H1 (cell line): ENCODE data around the gene SRPRA. TPM values are rescaled to one million over a fixed set of nuclear protein-coding genes. Genes with fewer than 3 reads are reported as not detected.

ENCODE experiments used
- CTCF ChIA-PET: fragments of 300-600 bp; sonication (Branson Sonifier 250); formaldehyde crosslinking; loops from one replicate; lab custom pipeline; 2021; ENCODE audit not compliant: partially characterized antibody; lab: Charles Lee
- POLR2A ChIA-PET: fragments of 300-600 bp; sonication (Branson Sonifier 250); formaldehyde crosslinking; loops from one replicate; lab custom pipeline; 2021; ENCODE audit warnings: inconsistent platforms; ENCODE audit not compliant: partially characterized antibody; lab: Charles Lee
- DNase-seq, 2 experiments: peaks; one replicate each; pipeline versions ENCODE4 v3.0.0 to v3.0.0-alpha.2; 2010 to 2022; ENCODE audit warnings: low spot score in 2 of 2, low read depth in 1 of 2, mixed read lengths in 1 of 2
- FAIRE-seq: peaks from 2 replicates; lab custom pipeline; 2011; peaks lifted over from hg19 to GRCh38; lab: Jason Lieb, UNC
- H2AFZ ChIP-seq: 2 replicates; pipeline ENCODE4 v1.8.1; 2012; ENCODE audit warnings: low read length, inconsistent platforms
- H2AK5ac ChIP-seq: 2 replicates; pipeline ENCODE4 v1.6.1; 2013; ENCODE audit warnings: low read depth, low read length
- H2BK120ac ChIP-seq: replicated peaks from 2 replicates; pipeline ENCODE3; 2013; ENCODE audit warnings: low read depth, low read length, inconsistent platforms
- H2BK12ac ChIP-seq: 2 replicates; pipeline ENCODE4 v1.6.1; 2013; ENCODE audit warnings: low read depth, low read length
- H2BK15ac ChIP-seq: 2 replicates; pipeline ENCODE4 v1.6.1; 2013; ENCODE audit warnings: low read length
- H2BK20ac ChIP-seq: 2 replicates; pipeline ENCODE4 v1.6.1; 2013; ENCODE audit warnings: low read length
- H2BK5ac ChIP-seq: 2 replicates; pipeline ENCODE4 v1.6.1; 2013; ENCODE audit warnings: low read depth, low read length
- H3K14ac ChIP-seq: 2 replicates; pipeline ENCODE4 v1.6.1; 2013; ENCODE audit warnings: inconsistent platforms; ENCODE audit not compliant: insufficient read length
- H3K18ac ChIP-seq: 2 replicates; pipeline ENCODE4 v1.6.1; 2013; ENCODE audit warnings: low read length; ENCODE audit errors: extremely low read depth
- H3K23ac ChIP-seq: 2 replicates; pipeline ENCODE4 v1.6.1; 2013; ENCODE audit warnings: inconsistent platforms; ENCODE audit not compliant: insufficient read length
- H3K23me2 ChIP-seq: 2 replicates; pipeline ENCODE4 v1.6.1; 2013; ENCODE audit warnings: low read depth, low read length
- H3K27ac ChIP-seq: 2 replicates; pipeline ENCODE4 v1.6.1; 2011; ENCODE audit warnings: low read depth, low read length, inconsistent platforms
- H3K27me3 ChIP-seq, 4 experiments: replicated peaks in 1 of 4; 1 replicate in 1 of 4; 2 replicates in 3 of 4; pipeline versions ENCODE4 v1.6.1 to v1.8.1; 2011 to 2013; ENCODE audit warnings: low read length in 3 of 4, mild to moderate bottlenecking in 3 of 4, inconsistent platforms in 2 of 4, mixed read lengths in 2 of 4, moderate library complexity in 1 of 4; ENCODE audit not compliant: control insufficient read depth in 3 of 4, insufficient read depth in 3 of 4; ENCODE audit errors: extremely low read depth in 1 of 4
- H3K36me3 ChIP-seq, 4 experiments: 2 replicates each; pipeline versions ENCODE4 v1.6.1 to v1.8.1; 2011 to 2013; ENCODE audit warnings: mild to moderate bottlenecking in 4 of 4, low read length in 3 of 4, moderate library complexity in 2 of 4, control low read depth in 1 of 4, inconsistent platforms in 1 of 4; ENCODE audit not compliant: insufficient read depth in 4 of 4, control insufficient read depth in 2 of 4
- H3K4ac ChIP-seq: replicated peaks from 2 replicates; pipeline ENCODE3; 2013; ENCODE audit warnings: low read length, low read depth, mixed read lengths, inconsistent platforms; ENCODE audit not compliant: insufficient read length
- H3K4me1 ChIP-seq, 4 experiments: replicated peaks in 1 of 4; 1 replicate in 1 of 4; 2 replicates in 3 of 4; pipeline versions ENCODE4 v1.6.1 to v1.8.1; 2011 to 2013; ENCODE audit warnings: low read length in 3 of 4, inconsistent platforms in 2 of 4, mixed read lengths in 1 of 4; ENCODE audit not compliant: insufficient read depth in 4 of 4, control insufficient read depth in 3 of 4
- H3K4me2 ChIP-seq, 2 experiments: 2 replicates each; pipeline versions ENCODE4 v1.6.1 to v1.8.1; 2011 to 2013; ENCODE audit warnings: low read depth in 2 of 2, low read length in 2 of 2, control low read depth in 1 of 2, inconsistent platforms in 1 of 2, mild to moderate bottlenecking in 1 of 2; ENCODE audit not compliant: insufficient read depth in 1 of 2
- H3K4me3 ChIP-seq, 4 experiments: fragments of 200-600, 300-600 bp in 1 of 4; sonication (generic), shearing (Covaris generic), sonication (Bioruptor Twin) in 1 of 4; 2 replicates each; pipeline versions ENCODE4 v1.5.1 to v1.8.1; 2011 to 2016; ENCODE audit warnings: low read length in 4 of 4, low read depth in 3 of 4, control low read depth in 2 of 4, inconsistent platforms in 2 of 4, mild to moderate bottlenecking in 2 of 4, mixed read lengths in 1 of 4, moderate library complexity in 1 of 4; ENCODE audit not compliant: insufficient read depth in 2 of 4; ENCODE audit errors: extremely low read depth in 1 of 4
- H3K56ac ChIP-seq: replicated peaks from 2 replicates; pipeline ENCODE3; 2013; ENCODE audit warnings: low read depth, mild to moderate bottlenecking, mixed read lengths, low read length, inconsistent platforms; ENCODE audit not compliant: insufficient read length
- H3K79me1 ChIP-seq: 2 replicates; pipeline ENCODE4 v1.6.1; 2013; ENCODE audit warnings: low read depth, low read length, control low read depth
- H3K79me2 ChIP-seq, 2 experiments: 2 replicates each; pipeline versions ENCODE4 v1.6.1 to v1.8.1; 2012 to 2013; ENCODE audit warnings: low read length in 2 of 2, mild to moderate bottlenecking in 2 of 2, inconsistent platforms in 1 of 2; ENCODE audit not compliant: insufficient read depth in 2 of 2, control insufficient read depth in 1 of 2
- H3K9ac ChIP-seq, 4 experiments: replicated peaks in 1 of 4; 1 replicate in 1 of 4; 2 replicates in 3 of 4; pipeline versions ENCODE4 v1.6.1 to v1.8.1; 2011 to 2013; ENCODE audit warnings: low read depth in 3 of 4, low read length in 3 of 4, control low read depth in 2 of 4, mild to moderate bottlenecking in 2 of 4, moderate library complexity in 2 of 4, inconsistent platforms in 1 of 4; ENCODE audit errors: extremely low read depth in 1 of 4
- H3K9me3 ChIP-seq, 2 experiments: 2 replicates each; pipeline versions ENCODE4 v1.6.1 to v1.8.1; 2012 to 2013; ENCODE audit warnings: mild to moderate bottlenecking in 2 of 2, moderate library complexity in 2 of 2, control low read depth in 1 of 2, inconsistent platforms in 1 of 2, low read depth in 1 of 2, low read length in 1 of 2, mixed read lengths in 1 of 2; ENCODE audit not compliant: insufficient read depth in 2 of 2
- H4K20me1 ChIP-seq, 2 experiments: replicated peaks in 1 of 2; 2 replicates each; pipeline versions ENCODE3 to v1.8.1; 2011 to 2013; ENCODE audit warnings: inconsistent platforms in 2 of 2, low read length in 2 of 2, mild to moderate bottlenecking in 1 of 2; ENCODE audit not compliant: insufficient read depth in 2 of 2, control insufficient read depth in 1 of 2
- H4K5ac ChIP-seq: 2 replicates; pipeline ENCODE4 v1.6.1; 2013; ENCODE audit warnings: low read length, low read depth, mixed read lengths, inconsistent platforms; ENCODE audit not compliant: insufficient read length
- H4K8ac ChIP-seq: 2 replicates; pipeline ENCODE4 v1.8.0; 2013; ENCODE audit warnings: mild to moderate bottlenecking, moderate library complexity, low read length, inconsistent platforms; ENCODE audit not compliant: insufficient read depth; ENCODE audit errors: extremely low read depth
- H4K91ac ChIP-seq: replicated peaks from 2 replicates; pipeline ENCODE3; 2013; ENCODE audit warnings: low read length, mixed read lengths, inconsistent platforms; ENCODE audit not compliant: insufficient read length
- CBX5 ChIP-seq: fragments of 300-800, 300-1000 bp; sonication (generic); IDR thresholded peaks from 2 replicates; pipeline ENCODE4 v1.7.1; 2016; ENCODE audit warnings: antibody characterized with exemption, low read length, low read depth
- CEBPB ChIP-seq: IDR thresholded peaks from 2 replicates; pipeline ENCODE4 v1.6.1; 2012; ENCODE audit warnings: low read depth, low read length
- CREB1 ChIP-seq: IDR thresholded peaks from 2 replicates; pipeline ENCODE4 v1.6.1; 2012; ENCODE audit warnings: inconsistent platforms
- FOSL1 ChIP-seq: IDR thresholded peaks from 2 replicates; pipeline ENCODE4 v1.6.1; 2011; ENCODE audit warnings: mild to moderate bottlenecking, low read depth, low read length, moderate library complexity; ENCODE audit not compliant: insufficient read depth
- HDAC2 ChIP-seq, 2 experiments: fragments of 300-600 bp in 1 of 2; sonication (generic) in 1 of 2; IDR thresholded peaks; 2 replicates each; pipeline ENCODE4 v1.6.1; 2011 to 2012; ENCODE audit warnings: low read depth in 2 of 2, low read length in 2 of 2, mild to moderate bottlenecking in 2 of 2, moderate library complexity in 2 of 2, borderline replicate concordance in 1 of 2, inconsistent platforms in 1 of 2
- RBBP5 ChIP-seq: IDR thresholded peaks from 2 replicates; pipeline ENCODE4 v1.7.1; 2012; ENCODE audit warnings: low read depth, mild to moderate bottlenecking, inconsistent platforms, low read length, moderate library complexity, borderline replicate concordance
- SP1 ChIP-seq: IDR thresholded peaks from 2 replicates; pipeline ENCODE4 v1.6.1; 2011; ENCODE audit warnings: low read depth, low read length
- SP2 ChIP-seq: IDR thresholded peaks from 2 replicates; pipeline ENCODE4 v1.6.1; 2012; ENCODE audit warnings: mild to moderate bottlenecking, low read length, inconsistent platforms
- ZNF274 ChIP-seq: IDR thresholded peaks from 2 replicates; pipeline ENCODE4 v1.7.0; 2012; ENCODE audit warnings: low read length, borderline replicate concordance; ENCODE audit errors: extremely low read depth
- WGBS, 2 experiments: shearing (Covaris generic) in 1 of 2; methylation state at CpG; one replicate each; pipeline versions ENCODE4 v1.1.6 to v1.1.7; 2013 to 2015; ENCODE audit warnings: low lambda C conversion rate in 2 of 2, mixed read lengths in 2 of 2, inconsistent platforms in 1 of 2, low coverage in 1 of 2, missing lambda C conversion rate in 1 of 2; ENCODE audit not compliant: insufficient replicate concordance in 2 of 2, insufficient coverage in 1 of 2, insufficient read length in 1 of 2; ENCODE audit errors: extremely low coverage in 1 of 2, missing lambda C conversion rate in 1 of 2; 5-methylcytosine and 5-hydroxymethylcytosine counted together
- polyA plus RNA-seq, 7 experiments: library from polyadenylated mRNA; depleted of rRNA in 3 of 7; stranded (reverse) in 5 of 7; unstranded in 2 of 7; fragments of >200 nt in 5 of 7; fragments of 200-250 nt in 2 of 7; gene quantifications; 1 replicate in 5 of 7; 2 replicates in 1 of 7; 4 replicates in 1 of 7; pipeline versions ENCODE4 v1.2.1 to v1.2.3, GENCODE V29; 2011 to 2013; ENCODE audit warnings: missing spikeins in 2 of 7, mixed read lengths in 2 of 7
- total RNA-seq: library from RNA; stranded (reverse); fragmentation: NEBNext Ultra II Directional; extraction: Animal tissue kit (Norgen Biotek cat#: 25700); gene quantifications from 2 replicates; pipeline ENCODE4 v1.2.1, GENCODE V29; 2021
- TF ChIP-seq, protein P1 (sequence below): IDR thresholded peaks from 2 replicates; pipeline ENCODE4 v1.6.1; 2012; ENCODE audit warnings: inconsistent platforms
- TF ChIP-seq, protein P2 (sequence below): IDR thresholded peaks from 2 replicates; pipeline ENCODE4 v1.6.1; 2012; ENCODE audit warnings: low read length, inconsistent platforms

SRPRA gene
- total and polyA plus RNA-seq, 2 of the 8 experiments (the other 6 are each of a cell fraction or from before 2014, with no cell fraction given) = 57.6 to 62.0 TPM

DNA sequence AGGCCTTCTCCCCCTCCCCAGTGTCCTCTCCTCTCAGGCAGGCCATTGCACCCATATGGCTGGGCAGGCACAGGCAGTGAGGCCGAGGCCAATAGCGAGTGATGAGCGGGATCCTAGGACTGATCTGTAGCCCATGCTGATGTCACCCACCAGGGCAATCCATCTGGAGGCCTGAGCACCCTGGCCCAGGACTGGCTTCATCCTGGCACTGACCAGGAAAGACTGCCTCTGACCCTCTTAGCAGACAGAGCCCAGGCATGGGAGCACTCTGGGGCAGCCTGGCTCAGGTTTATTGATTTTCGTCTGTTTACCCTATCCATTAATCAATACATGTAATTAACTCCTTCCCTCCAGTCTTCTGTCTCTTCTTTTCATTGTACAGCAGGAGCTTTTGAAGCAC, 9.1 kb upstream of the SRPRA start:
- Histone ChIP-seq H3K4me1 (peaks cover 0 to 6% (median 2%) of the 10 kb centered on the region in 4 experiments; a peak in 4 of 7 replicates), H2BK5ac (0 out of 2 replicates have a peak overlapping the region, but pooled peaks have one; percentile 5), H2BK15ac (no peak overlapping the region), H3K18ac (no peak overlapping the region), H3K9me3 (no peaks in the 10 kb centered on the region; a peak in 1 of 4 replicates), H3K4me3 (no peak overlapping the region), H3K79me1 (peaks cover 4% of the 10 kb centered on the region), H2BK120ac (no peak overlapping the region), H3K27ac (no peak overlapping the region), H2BK20ac (no peak overlapping the region), H3K9ac (no peak overlapping the region), H3K27me3 (peaks cover 0 to 5% (median 0%) of the 10 kb centered on the region in 4 experiments; a peak in 3 of 7 replicates), H3K23ac (no peak overlapping the region), H3K4ac (no peak overlapping the region), H4K20me1 (peaks cover 2 to 8% of the 10 kb centered on the region in 2 experiments), H3K4me2 (no peak overlapping the region), H4K91ac (no peak overlapping the region), H2AK5ac (no peak overlapping the region), H2AFZ (no peak overlapping the region), H3K36me3 (peaks cover 17 to 46% (median 28%) of the 10 kb centered on the region in 4 experiments; a peak in 7 of 8 replicates), H3K79me2 (no peaks in the 10 kb centered on the region), H3K14ac (no peak overlapping the region), H2BK12ac (no peak overlapping the region), H3K23me2 (peaks cover 5% of the 10 kb centered on the region; the same call in 1 of the 2 replicates), H3K56ac (no peak overlapping the region), H4K5ac (no peak overlapping the region), H4K8ac (no peak overlapping the region; the same call in 1 of the 2 replicates)
- FAIRE-seq (no peak), DNase-seq (no peak)
- ChIA-PET CTCF (no interaction called here), POLR2A (interaction anchor here (1.3 to 1.6 kb wide), 3 partner anchors 9 to 90 kb away, joined by 3 to 10 read pairs (median 4); partner anchors contain the start of genes FOXRED1 and SRPRA)
- 100% methylated on average over 4 of the region's 4 CpGs; no CpG with 5 or more reads in 1 of the 2 experiments for WGBS, 2 experiments
- TF ChIP-seq RBBP5 = no peak
- TF ChIP-seq, protein P1, sequence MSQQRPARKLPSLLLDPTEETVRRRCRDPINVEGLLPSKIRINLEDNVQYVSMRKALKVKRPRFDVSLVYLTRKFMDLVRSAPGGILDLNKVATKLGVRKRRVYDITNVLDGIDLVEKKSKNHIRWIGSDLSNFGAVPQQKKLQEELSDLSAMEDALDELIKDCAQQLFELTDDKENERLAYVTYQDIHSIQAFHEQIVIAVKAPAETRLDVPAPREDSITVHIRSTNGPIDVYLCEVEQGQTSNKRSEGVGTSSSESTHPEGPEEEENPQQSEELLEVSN = no peak
- no peak for TF ChIP-seq FOSL1
- TF ChIP-seq CREB1 = no peak
- no peak for TF ChIP-seq SP1
- no peak for TF ChIP-seq CBX5
- no peak for TF ChIP-seq ZNF274
- no peak for TF ChIP-seq CEBPB
- no peak for TF ChIP-seq SP2
- TF ChIP-seq, protein P2, sequence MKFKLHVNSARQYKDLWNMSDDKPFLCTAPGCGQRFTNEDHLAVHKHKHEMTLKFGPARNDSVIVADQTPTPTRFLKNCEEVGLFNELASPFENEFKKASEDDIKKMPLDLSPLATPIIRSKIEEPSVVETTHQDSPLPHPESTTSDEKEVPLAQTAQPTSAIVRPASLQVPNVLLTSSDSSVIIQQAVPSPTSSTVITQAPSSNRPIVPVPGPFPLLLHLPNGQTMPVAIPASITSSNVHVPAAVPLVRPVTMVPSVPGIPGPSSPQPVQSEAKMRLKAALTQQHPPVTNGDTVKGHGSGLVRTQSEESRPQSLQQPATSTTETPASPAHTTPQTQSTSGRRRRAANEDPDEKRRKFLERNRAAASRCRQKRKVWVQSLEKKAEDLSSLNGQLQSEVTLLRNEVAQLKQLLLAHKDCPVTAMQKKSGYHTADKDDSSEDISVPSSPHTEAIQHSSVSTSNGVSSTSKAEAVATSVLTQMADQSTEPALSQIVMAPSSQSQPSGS = no peak
- no peak for TF ChIP-seq HDAC2 (IDR thresholded peaks at IDR 0.05; ENCODE audit: borderline replicate concordance in 1 of 2, low read depth in 2 of 2, low read length in 2 of 2)
